Measurements from ENCODE around the gene ATP13A5. TPM values are rescaled to one million over a fixed set of nuclear protein-coding genes. Genes with fewer than 3 reads are reported as not detected.

ATP13A5 gene
- total RNA-seq, 1 experiment from 2014 or later: not detected

DNA sequence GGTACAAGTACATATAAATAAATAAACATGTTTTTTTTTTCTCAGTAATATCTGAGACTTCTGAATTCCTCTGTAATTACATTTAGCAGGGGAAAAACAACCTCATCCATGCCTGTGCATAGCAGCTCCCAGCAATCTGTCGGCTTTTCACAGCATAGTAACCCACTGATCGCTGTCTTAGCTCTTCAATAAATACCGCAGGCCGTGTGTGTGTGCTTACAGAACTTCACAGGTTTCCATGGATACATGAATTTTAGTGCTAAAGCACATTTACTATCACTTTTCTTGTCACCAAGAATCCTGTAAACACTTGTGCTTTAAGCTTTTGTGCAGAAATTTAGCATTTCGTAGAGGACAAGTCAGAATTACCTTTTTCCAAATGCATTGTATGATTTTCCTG, 141.5 kb downstream of the ATP13A5 start:
- H3K9ac ChIP-seq (ENCODE audit: extremely low read depth, insufficient read length, low read length): no peak overlapping the region
- no peak overlapping the region for H3K4ac ChIP-seq (ENCODE audit: low read depth, low read length)
- no peak overlapping the region for H3K14ac ChIP-seq (ENCODE audit: insufficient read depth, low read length)
- no peak overlapping the region for H2BK120ac ChIP-seq (ENCODE audit: low read depth, low read length, poor library complexity, severe bottlenecking)
- no peaks in the 10 kb centered on the region for H4K20me1 ChIP-seq (ENCODE audit: control insufficient read depth, insufficient read depth, insufficient read length)
- H3K4me2 ChIP-seq (ENCODE audit: insufficient read depth, insufficient read length, low read length): no peak overlapping the region
- no peak overlapping the region for H3T11ph ChIP-seq (ENCODE audit: low read length)
- H3K27me3 ChIP-seq (ENCODE audit: insufficient read depth, low read length): no peaks in the 10 kb centered on the region
- peaks cover 2% of the 10 kb centered on the region; the same call in 1 of the 2 replicates for H3K4me1 ChIP-seq (ENCODE audit: insufficient read depth, low read length)
- H3K36me3 Mint-ChIP-seq (ENCODE audit: insufficient read depth in 1 of 3, low read depth in 3 of 3): no peaks in the 10 kb centered on the region
- H3K9me3 ChIP-seq (ENCODE audit: control insufficient read depth, low read depth, low read length): no peaks in the 10 kb centered on the region
- H3K27ac ChIP-seq (ENCODE audit: insufficient read length, low read depth, low read length): no peak overlapping the region
- peaks cover 9% of the 10 kb centered on the region for H3K27me3 Mint-ChIP-seq (ENCODE audit: low read depth)
- no peak overlapping the region for H4K91ac ChIP-seq (ENCODE audit: insufficient read length, low read depth, low read length)
- H3K79me2 ChIP-seq (ENCODE audit: insufficient read depth, low read length): no peaks in the 10 kb centered on the region
- peaks cover 10% of the 10 kb centered on the region for H3K23me2 ChIP-seq (ENCODE audit: insufficient read length, low read depth, low read length, poor library complexity, severe bottlenecking)
- no peak overlapping the region for H2BK20ac ChIP-seq (ENCODE audit: low read depth, low read length, poor library complexity, severe bottlenecking)
- no peak overlapping the region for H4K5ac ChIP-seq (ENCODE audit: insufficient read length, low read depth, low read length)
- H2AFZ ChIP-seq (ENCODE audit: low read length): no peak overlapping the region
- H3K79me1 ChIP-seq (ENCODE audit: insufficient read depth, low read depth, low read length, poor library complexity, severe bottlenecking): peaks cover under 1% of the 10 kb centered on the region
- no peak overlapping the region for H3K56ac ChIP-seq (ENCODE audit: insufficient read length, low read depth, low read length)
- H3K27ac Mint-ChIP-seq: no peak overlapping the region
- H2BK15ac ChIP-seq (ENCODE audit: low read depth, low read length): no peak overlapping the region
- no peak overlapping the region for H2BK12ac ChIP-seq (ENCODE audit: insufficient read length, low read depth, low read length)
- no peak overlapping the region for H3K23ac ChIP-seq (ENCODE audit: insufficient read length, low read depth, low read length)
- H2AK5ac ChIP-seq (ENCODE audit: insufficient read length, low read length): no peak overlapping the region
- no peak for DNase-seq
- no peak overlapping the region for H4K8ac ChIP-seq (replicated peaks; ENCODE audit: insufficient read length, low read depth, low read length)
- H2BK5ac ChIP-seq (ENCODE audit: insufficient read length, low read length): no peak overlapping the region
- H3K18ac ChIP-seq (ENCODE audit: insufficient read length, low read depth, low read length): no peak overlapping the region
- H3K4me1 Mint-ChIP-seq: peaks cover 15 to 16% of the 10 kb centered on the region in 2 experiments
- no CpG with 5 or more reads among the region's 5 CpGs for WGBS (ENCODE audit: extremely low coverage, insufficient read length, low lambda C conversion rate)
- no peak overlapping the region for H3K4me3 Mint-ChIP-seq
- no peaks in the 10 kb centered on the region; a peak in 1 of 5 replicates for H3K9me3 Mint-ChIP-seq
- TF ChIP-seq, protein P1, sequence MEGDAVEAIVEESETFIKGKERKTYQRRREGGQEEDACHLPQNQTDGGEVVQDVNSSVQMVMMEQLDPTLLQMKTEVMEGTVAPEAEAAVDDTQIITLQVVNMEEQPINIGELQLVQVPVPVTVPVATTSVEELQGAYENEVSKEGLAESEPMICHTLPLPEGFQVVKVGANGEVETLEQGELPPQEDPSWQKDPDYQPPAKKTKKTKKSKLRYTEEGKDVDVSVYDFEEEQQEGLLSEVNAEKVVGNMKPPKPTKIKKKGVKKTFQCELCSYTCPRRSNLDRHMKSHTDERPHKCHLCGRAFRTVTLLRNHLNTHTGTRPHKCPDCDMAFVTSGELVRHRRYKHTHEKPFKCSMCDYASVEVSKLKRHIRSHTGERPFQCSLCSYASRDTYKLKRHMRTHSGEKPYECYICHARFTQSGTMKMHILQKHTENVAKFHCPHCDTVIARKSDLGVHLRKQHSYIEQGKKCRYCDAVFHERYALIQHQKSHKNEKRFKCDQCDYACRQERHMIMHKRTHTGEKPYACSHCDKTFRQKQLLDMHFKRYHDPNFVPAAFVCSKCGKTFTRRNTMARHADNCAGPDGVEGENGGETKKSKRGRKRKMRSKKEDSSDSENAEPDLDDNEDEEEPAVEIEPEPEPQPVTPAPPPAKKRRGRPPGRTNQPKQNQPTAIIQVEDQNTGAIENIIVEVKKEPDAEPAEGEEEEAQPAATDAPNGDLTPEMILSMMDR (conservative IDR thresholded peaks at IDR 0.05): no peak
